Right kidney (tissue), 1 donor: ENCODE results near the gene LBH.
A peak's percentile ranks its signal among the peaks of the same experiment; 100 is the strongest.

Source experiments
- DNase-seq: peaks from one replicate; pipeline ENCODE4 v3.0.0-alpha.2; 2016

The LBH gene

GRCh38 chr2:30213907-30214463 is 17.3 kb upstream of the LBH start:
- DNase-seq = no peak

GRCh38 chr2:30216157-30216556 is 15.2 kb upstream of the LBH start:
- DNase-seq = no peak

- peak; percentile 34 for DNase-seq
These were observed 13.5 kb upstream of the LBH start for GRCh38 chr2:30217644-30218337.

- DNase-seq = no peak
These were observed 13.0 kb upstream of the LBH start for GRCh38 chr2:30218338-30218713.

GRCh38 chr2:30218814-30219213 is 12.5 kb upstream of the LBH start:
- no peak for DNase-seq

GRCh38 chr2:30219886-30220875 is 11.2 kb upstream of the LBH start:
- DNase-seq = no peak

GRCh38 chr2:30221531-30221930 is 9.8 kb upstream of the LBH start:
- no peak for DNase-seq

GRCh38 chr2:30222031-30222430 is 9.3 kb upstream of the LBH start:
- no peak for DNase-seq

GRCh38 chr2:30222636-30223360 is 8.5 kb upstream of the LBH start:
- no peak for DNase-seq

- DNase-seq = no peak
These were observed 7.9 kb upstream of the LBH start for GRCh38 chr2:30223413-30223874.

- DNase-seq = no peak
These were observed 7.2 kb upstream of the LBH start for GRCh38 chr2:30224151-30224550.

- DNase-seq = peak; percentile 70
These were observed 6.1 kb upstream of the LBH start for GRCh38 chr2:30225131-30225762.

GRCh38 chr2:30226144-30227032 is 4.9 kb upstream of the LBH start:
- DNase-seq = no peak

- no peak for DNase-seq
These were observed 1.7 kb upstream of the LBH start for GRCh38 chr2:30229596-30229995.

GRCh38 chr2:30230497-30231211 is 680 bp upstream of the LBH start:
- peak; percentile 96 for DNase-seq

- peak; percentile 90 for DNase-seq
These were observed 864 bp downstream of the LBH start for GRCh38 chr2:30231996-30232800.

- DNase-seq = no peak
These were observed 1.4 kb downstream of the LBH start for GRCh38 chr2:30232801-30233130.

- DNase-seq = no peak
These were observed 2.1 kb downstream of the LBH start for GRCh38 chr2:30233271-30234009.
